IPS-NIHi7 (cell line): ENCODE results near the gene TAMM41.
"Not testable (repeated sequence)": the region's sequence is repeated elsewhere in the genome, so short reads cannot be mapped to it uniquely, and the experiment has no call there.

Experiments
- DNase-seq: peaks from one replicate; pipeline ENCODE4 v3.0.0; 2012; ENCODE audit warnings: mixed read lengths; ENCODE audit errors: extremely low spot score

Gene TAMM41

GRCh38 chr3:11764931-11765363, 81.7 kb downstream of the TAMM41 start:
- no peak for DNase-seq

- no peak for DNase-seq
Measured at GRCh38 chr3:11759996-11760395, 86.7 kb downstream of the TAMM41 start.

- no peak for DNase-seq
Measured at GRCh38 chr3:11757929-11758328, 88.8 kb downstream of the TAMM41 start.

- no peak for DNase-seq
Measured at GRCh38 chr3:11757441-11757875, 89.2 kb downstream of the TAMM41 start.

GRCh38 chr3:11755276-11755675, 91.4 kb downstream of the TAMM41 start:
- no peak for DNase-seq

GRCh38 chr3:11752254-11752653, 94.4 kb downstream of the TAMM41 start:
- DNase-seq: not testable (repeated sequence)

GRCh38 chr3:11748306-11748705, 98.4 kb downstream of the TAMM41 start:
- not testable (repeated sequence) for DNase-seq
